ENCODE results near the gene POLR2A.

DNA sequence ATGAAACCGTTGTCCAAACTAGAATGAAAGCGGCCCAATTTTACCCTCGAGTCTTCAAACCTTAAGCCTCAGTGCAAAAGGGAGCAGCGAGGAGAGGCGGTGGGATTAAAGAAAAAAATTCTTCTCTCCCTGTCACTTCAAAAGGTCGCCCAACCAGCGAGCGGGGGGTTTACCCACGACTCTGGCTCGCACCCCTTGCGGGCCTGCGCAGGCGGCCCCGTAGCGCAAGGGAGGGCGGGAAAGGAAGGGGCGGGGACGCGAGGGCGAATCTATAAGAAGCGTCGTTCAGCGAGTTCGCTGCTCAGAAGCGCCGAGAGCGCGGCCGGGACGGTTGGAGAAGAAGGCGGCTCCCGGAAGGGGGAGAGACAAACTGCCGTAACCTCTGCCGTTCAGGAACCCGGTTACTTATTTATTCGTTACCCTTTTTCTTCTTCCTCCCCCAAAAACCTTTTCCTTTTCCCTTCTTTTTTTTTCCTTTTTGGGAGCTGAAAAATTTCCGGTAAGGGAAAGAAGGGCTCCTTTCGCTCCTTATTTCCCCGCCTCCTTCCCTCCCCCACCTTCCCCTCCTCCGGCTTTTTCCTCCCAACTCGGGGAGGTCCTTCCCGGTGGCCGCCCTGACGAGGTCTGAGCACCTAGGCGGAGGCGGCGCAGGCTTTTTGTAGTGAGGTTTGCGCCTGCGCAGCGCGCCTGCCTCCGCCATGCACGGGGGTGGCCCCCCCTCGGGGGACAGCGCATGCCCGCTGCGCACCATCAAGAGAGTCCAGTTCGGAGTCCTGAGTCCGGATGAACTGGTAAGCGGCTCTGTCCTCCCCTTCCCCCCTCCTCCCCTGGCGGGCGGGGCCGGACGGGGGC, at the start of gene POLR2A:
- TF ChIP-seq, protein P1, sequence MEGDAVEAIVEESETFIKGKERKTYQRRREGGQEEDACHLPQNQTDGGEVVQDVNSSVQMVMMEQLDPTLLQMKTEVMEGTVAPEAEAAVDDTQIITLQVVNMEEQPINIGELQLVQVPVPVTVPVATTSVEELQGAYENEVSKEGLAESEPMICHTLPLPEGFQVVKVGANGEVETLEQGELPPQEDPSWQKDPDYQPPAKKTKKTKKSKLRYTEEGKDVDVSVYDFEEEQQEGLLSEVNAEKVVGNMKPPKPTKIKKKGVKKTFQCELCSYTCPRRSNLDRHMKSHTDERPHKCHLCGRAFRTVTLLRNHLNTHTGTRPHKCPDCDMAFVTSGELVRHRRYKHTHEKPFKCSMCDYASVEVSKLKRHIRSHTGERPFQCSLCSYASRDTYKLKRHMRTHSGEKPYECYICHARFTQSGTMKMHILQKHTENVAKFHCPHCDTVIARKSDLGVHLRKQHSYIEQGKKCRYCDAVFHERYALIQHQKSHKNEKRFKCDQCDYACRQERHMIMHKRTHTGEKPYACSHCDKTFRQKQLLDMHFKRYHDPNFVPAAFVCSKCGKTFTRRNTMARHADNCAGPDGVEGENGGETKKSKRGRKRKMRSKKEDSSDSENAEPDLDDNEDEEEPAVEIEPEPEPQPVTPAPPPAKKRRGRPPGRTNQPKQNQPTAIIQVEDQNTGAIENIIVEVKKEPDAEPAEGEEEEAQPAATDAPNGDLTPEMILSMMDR (IDR thresholded peaks at IDR 0.05), result peak in 2 of 7 experiments; percentile 33 to 47
- peak; percentile 100 for TF ChIP-seq POLR2A (IDR thresholded peaks at IDR 0.05)

Data from body of pancreas (tissue), 4 donors.